Activated CD8-positive, alpha-beta memory T cell treated with anti-CD3 and anti-CD28 coated beads, Interleukin-2, amount 50 U/mL, for 1 hour (primary cell): Measurements from ENCODE around the gene FOXK2.
"Not testable (repeated sequence)": the region's sequence is repeated elsewhere in the genome, so short reads cannot be mapped to it uniquely, and the experiment has no call there.

ENCODE experiments used
- DNase-seq: peaks from one replicate; pipeline ENCODE4 v3.0.0-alpha.2; 2020; ENCODE audit errors: extremely low read depth

Gene FOXK2

DNA sequence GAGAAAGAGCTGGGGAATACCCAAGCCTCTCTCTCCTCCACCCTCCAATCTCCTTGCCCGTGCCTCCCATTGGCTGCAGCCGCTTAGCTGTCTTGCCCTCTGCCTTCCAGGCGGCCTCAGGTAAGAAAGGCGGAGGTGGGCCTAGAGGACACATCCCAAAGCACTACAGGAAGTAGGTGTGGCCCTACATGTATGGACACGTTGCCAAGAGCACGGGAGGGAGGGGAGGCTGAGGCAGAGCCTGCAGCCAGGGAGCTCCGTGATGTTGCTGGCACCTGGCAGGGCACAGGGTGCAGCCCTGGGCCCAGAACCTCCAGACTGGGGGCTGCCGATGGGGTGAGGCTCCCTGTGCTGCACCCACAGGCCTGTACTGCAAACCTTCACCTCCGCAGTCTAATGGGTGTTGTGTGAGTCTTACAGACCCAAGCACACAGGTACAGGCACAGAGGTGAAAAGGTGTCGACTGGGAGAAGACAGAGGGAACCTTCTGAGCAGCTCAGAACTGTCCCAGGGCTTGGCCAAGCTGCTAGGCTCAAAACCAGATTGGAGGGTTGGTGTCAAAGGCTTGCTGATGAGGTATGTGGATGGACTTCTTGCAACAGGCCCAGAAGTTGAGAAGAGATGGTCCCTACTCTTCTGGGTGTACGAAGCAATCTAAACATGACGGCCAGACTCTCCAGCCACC lies 23.5 kb upstream of the FOXK2 start:
- DNase-seq = no peak

DNA sequence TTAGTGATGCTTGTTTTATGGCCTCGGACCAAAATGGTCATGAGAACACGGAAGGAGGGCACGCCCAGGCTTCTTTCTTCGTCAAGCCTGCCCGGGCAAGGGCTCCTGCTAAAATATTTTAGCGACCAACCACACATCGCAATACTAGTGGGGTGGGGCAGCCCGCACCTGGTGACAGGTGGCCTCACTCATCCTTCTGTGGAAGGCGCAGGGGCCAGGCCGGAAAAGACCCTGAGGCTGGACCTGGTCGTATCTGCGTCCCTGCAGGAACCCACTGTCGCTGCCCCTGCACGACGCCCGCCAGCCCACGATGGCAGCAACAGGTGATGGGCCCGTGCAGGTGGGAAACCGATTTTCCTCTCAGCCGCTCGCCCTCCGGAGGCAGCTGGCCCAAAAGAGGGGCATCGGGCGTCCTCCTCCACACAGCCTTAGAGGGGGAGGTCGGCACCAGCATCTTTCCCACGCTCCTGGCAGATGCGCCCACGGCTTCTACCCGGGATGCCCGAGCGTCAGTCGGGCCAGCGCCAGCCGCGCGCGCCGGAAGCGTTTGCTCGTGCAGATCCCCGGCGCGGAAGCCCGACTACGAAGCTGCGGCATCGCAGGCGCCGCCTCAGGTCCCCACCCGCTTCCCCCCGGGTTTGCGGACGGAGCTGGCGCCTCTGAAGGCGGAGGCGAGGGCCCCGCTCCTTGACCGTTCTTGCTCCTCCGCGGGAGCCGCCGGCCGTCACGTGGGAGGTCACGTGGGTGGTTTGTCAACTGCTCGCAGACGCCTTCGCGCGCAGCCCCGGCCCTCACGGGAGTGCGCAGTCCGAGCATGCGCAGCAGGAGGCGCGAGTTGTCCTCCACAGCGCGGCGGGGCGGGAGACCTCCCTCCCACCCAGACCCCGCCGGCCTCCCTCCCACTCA lies 22.8 kb upstream of the FOXK2 start:
- DNase-seq = peak; percentile 69

DNA sequence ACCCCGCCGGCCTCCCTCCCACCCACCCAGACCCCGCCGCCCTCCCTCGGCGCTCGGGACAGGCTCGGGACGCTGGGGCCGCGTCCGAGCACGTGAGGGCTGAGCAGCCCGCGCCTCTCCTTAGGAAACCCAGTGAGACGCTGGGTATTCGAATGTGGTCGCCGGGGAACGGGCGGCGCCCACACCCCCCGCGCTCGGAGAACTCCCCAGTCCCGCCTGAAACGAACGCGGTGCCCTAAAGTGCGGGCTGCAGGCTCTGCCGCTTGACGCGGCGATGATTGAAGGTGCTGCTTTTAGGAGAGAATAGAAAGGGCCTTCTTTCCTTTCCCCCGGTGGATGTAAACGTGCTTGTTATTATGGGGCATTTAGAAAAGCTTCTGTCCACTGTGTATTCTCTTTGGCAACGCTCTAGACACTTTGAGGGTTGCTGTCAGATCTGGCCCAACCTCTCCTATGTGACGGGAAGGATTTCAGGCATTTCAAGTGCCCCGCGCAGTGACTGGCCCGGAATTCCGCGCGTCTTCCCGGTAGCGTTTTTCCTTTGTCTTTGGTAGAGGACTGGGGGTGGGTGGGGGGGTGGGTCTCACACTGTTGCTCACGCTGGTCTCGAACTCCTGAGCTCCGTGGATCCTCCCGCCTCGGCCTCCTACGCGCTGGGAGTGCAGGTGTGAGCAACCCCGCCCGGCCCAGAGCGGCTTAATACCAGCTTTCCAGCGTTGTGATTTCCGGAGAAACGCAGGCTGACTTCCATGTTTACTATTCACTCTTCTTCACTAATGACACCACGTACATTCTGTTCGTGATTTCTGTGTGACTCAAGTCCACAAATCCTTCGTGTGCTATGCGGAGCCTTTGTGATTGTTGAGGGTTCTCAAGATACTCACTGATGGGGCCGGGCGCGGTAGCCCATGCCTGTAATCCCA lies 21.8 kb upstream of the FOXK2 start:
- DNase-seq = no peak

DNA sequence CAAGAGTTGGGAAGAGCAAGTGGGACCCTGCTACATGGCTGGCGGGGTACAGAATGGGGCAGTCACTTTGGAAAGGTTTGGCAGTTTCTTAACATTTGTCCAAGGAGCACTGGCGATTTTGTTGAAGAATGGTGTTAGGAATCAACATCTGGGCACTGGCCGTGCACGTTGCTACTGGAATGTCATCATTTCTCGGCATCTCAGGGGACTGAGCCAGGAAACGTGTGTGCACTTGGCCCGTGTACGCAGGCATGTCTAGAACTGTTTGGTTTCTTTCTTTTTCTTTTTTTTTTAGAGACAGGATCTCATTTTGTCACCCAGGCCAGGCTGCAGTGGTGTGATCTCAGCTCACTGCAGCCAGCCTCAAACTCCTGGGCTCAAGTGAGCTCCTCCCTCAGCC lies 17.3 kb upstream of the FOXK2 start:
- no peak for DNase-seq

DNA sequence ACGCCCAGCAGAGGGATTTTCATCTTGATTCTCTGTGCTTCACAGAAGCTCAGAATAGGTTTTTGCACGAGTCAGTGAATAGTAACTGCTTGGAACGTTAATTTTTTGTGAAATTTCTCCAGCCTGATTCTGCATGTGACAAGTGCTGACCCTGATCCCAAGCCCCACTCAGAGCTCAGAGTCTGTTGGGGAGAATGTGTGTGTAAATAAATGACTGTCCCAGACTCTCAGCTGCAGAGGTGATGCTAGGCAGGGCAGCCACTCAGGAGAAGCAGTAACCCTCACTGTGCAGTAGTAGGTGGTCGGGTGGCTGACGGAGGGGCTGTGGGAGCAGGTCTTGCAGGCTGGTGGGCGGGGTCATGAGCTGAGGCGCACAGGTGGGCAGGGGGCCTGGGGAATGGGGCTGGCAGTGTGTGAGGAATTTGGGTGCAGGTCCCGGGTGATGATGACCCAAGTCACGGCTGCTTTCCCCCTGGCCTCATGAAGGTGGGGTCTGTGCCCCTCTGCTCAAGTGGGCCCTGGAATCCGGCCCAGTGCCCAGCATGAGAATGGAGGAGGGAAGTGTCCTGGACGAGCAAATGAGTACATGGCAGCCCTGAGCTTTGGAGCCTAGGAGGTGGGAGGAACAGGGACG lies 16.3 kb upstream of the FOXK2 start:
- DNase-seq = no peak

DNA sequence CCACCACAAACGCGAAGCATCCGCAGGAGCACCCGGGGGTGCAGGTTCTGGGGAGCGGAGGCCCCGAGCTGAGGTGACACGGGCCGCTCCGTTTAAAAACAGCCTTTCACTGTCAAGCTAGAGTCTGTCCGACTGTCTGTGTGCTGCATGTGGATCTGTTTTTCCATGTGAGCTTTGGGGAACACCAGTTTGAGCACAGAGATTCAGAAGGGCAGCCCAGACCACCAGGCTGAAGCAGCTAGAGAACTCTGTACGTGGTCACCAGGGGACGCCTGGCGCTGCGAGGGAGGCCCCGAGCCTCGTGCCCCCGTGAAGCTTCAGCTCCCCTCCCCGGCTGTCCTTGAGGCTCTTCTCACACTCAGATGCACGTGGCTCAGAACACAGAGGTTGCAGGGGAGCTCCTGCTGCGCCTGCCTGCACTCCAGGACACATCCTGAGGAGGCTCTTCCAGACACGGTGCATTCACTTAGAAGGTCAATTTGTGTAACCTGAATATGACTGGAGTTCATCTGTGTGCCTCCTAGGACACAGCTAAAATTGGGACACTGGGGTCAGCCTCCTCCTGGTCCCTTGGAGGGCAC lies 15.7 kb upstream of the FOXK2 start:
- no peak for DNase-seq

DNA sequence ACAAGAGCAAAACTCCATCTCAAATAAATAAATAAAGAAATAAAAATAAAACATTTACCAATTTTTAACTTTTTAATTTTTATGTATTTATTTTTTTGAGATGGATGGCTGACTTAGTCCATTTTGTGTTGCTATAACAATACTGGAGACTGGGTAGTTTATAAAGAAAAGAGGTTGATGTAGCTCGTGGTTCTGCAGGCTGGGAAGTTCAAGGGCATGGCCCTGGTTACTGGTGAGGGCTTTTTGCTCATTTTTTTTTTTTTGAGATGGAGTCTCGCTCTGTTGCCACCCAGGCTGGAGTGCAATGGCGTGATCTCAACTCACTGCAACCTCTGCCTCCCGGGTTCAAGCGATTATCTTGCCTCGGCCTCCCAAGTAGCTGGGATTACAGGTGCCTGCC lies 14.2 kb upstream of the FOXK2 start:
- DNase-seq = no peak

DNA sequence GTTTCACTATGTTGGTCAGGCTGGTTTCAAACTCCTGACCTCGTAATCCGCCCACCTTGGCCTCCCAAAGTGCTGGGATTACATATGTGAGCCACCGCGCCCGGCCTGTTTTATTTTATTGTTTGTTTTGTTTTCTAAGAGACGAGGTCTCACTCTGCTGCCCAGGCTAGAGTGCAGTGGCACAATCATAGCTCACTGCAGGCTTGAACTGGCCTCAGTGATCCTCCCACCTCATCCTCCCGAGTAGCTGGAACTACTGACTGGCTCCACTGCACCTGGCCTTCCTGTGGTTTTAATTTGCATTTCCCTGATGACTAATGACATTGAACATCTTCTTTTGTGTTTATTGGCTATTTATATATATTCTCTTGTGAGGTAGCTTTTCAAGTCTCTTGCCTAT lies 13.1 kb upstream of the FOXK2 start:
- not testable (repeated sequence) for DNase-seq

DNA sequence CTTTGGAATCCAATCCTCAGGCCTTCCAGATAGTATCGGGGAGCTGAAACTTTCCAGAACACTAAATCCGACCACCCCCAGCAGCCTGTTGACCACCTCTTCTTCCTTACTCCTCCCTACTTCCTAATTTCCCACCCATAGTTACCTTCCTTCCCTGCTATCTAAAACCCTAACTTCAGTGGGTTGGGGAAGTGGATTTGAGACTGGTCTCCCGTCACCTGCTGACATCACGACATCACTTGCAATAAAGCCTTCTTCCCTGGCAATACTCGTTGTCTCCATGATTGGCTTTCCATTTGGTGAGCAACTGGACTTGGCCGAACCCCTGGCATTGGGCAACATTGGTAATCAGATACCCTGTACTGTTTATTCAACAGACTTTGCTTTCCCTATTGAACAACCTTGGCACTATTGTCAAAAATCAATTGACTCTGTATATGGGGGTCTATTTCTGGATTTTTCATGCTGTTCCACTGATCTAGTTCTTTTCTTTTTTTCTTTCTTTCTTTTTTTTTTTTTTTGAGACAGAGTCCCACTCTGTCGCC lies 11.8 kb upstream of the FOXK2 start:
- DNase-seq = no peak

DNA sequence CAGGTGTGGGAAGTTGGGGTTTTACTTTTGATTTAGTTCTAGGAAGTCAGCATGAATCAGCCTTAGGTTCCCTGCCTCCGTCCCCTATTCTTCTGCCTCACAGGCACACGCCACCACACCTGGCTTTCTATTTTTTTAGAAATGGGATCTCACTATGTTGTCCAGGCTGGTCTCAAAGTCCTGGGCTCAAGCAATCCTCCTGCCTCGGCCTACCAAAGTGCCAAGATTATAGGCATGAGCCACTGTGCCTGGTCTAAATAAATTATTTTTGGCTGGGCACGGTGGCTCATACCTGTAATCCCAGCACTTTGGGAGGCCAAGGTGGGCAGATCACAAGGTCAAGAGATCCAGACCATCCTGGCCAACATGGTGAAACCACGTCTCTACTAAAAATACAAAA lies 7.9 kb upstream of the FOXK2 start:
- not testable (repeated sequence) for DNase-seq

DNA sequence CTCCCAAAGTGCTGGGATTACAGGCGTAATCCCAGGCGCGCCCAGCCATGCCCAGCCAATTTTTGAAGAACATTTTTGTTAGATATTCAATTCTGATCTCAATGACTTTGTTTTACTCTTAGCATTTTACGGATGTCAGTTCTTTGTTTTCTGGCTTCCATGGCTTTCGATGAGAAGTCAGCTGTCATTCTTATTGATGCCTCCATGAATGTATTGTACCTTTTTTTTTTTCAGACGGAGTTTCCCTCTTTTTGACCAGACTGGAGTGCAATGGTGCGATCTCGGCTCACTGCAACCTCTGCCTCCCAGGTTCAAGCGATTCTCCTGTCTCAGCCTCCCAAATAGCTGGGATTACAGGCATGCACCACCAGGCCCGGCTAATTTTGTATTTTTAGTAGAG lies 5.7 kb upstream of the FOXK2 start:
- not testable (repeated sequence) for DNase-seq

DNA sequence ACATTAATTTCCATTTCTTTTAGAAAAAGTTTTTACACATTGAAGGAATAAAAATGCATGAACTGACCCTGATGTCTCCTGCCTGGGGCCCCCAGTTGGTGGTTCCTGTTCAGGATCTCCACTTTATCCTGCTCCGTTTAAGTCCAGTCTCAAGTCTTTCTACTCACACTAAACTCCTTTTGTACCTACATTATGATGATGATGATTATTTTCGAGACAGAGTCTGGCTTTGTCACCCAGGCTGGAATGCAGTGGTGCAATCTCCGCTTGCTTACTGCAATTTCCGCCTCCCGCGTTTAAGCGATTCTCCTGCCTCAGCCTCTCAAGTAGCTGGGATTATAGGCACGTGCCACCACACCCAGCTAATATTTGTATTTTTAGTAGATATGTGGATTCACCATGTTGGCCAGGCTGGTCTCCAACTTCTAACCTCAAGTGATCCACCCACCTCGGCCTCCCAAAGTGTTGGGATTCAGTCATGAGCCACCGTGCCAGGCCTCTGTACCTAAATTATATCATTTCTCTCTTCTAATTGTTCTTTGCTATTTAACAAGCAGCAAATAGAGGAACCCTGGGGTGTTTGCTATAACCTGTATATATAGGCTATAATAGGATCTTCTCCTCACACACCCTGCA lies 2.2 kb upstream of the FOXK2 start:
- DNase-seq = no peak

DNA sequence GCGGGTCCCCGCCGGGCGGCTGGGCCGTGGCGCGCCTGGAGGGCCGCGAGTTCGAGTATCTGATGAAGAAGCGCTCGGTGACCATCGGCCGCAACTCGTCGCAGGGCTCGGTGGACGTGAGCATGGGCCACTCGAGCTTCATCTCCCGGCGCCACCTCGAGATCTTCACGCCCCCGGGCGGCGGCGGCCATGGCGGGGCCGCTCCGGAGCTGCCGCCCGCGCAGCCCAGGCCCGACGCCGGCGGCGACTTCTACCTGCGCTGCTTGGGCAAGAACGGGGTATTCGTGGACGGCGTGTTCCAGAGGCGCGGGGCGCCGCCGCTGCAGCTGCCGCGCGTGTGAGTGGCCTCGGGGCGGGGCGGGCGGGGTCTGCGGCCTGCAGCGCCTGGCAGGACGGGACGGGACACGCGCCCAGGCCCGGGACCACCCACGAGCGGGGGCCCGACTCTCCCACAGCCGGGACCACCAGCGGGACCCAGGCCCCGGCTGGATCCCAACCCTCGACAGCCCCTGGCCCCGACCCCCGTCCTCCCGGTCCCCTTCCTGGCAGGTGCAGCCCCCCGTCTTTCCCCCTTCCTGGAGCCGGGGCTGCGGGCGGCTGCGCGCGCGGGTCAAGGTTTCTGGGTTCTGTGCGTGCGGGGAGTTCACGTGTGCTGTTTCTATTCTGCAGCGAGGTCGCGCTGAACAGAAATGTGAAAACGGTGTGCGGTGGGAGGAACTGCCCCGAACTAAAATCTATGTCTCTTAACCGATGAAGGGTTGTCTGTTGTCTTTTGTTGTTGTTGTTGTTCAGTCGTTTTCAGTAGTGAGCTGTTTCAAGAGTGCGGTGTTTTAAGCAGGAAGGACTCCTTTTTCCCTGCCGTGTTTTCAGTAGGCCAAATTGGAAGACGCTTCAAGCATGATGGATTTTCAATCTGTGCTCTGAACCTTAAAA lies 705 bp downstream of the FOXK2 start:
- DNase-seq = no peak

DNA sequence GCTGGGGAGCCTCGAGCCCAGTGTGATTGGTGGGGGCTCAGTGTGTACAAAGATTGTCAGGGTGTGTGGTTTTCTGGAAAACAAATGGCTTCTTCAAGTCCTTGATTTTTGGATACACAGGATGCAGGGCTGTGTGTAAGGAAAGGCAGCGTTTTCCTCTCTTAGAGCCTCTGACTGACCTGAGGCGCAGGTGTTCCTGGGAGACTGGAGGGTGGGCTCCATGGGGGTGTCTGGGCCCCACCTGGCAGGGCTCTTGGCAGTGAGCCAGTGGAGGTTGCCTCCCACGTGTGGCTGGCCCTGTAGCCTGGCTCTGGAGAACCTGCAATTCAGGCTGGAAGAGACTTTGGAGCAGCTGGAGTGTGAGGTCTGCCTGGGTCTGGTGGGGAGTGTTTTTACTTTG lies 5.0 kb downstream of the FOXK2 start:
- no peak for DNase-seq

DNA sequence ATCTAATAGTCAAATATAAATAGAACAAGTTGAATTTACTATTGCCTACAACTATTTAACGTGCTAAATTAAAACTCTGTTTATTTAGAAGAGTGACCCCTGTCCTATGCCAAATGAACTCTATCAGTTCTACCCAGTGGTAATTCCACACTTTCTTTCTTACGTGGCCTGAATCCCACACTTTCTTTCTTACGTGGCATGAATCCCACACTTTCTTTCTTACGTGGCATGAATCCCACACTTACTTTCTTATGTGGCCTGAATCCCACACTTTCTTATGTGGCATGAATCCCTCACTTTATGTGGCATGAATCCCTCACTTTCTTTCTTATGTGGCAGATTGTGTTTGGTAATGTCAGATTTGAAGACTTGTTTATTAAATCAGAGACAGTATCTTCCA lies 6.2 kb downstream of the FOXK2 start:
- DNase-seq = no peak

DNA sequence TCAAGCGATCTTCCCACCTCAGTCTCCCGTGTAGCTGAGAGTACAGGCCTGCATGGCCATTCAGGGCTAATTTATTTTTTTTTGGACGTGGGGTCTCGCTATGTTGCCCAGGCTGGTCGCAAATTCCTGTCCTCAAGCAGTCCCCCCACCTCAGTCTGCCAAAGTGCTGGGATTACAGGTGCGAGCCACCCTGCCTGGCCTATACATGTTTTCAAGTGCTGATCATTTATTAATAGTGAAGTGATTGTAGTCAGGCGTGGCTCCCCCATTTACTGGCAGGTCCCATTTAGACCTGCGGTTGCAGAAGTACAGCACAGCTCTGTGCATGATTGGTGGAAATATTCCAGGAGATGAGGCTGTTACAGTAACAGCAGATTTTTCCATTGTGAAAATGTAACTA lies 8.4 kb downstream of the FOXK2 start:
- DNase-seq = no peak

DNA sequence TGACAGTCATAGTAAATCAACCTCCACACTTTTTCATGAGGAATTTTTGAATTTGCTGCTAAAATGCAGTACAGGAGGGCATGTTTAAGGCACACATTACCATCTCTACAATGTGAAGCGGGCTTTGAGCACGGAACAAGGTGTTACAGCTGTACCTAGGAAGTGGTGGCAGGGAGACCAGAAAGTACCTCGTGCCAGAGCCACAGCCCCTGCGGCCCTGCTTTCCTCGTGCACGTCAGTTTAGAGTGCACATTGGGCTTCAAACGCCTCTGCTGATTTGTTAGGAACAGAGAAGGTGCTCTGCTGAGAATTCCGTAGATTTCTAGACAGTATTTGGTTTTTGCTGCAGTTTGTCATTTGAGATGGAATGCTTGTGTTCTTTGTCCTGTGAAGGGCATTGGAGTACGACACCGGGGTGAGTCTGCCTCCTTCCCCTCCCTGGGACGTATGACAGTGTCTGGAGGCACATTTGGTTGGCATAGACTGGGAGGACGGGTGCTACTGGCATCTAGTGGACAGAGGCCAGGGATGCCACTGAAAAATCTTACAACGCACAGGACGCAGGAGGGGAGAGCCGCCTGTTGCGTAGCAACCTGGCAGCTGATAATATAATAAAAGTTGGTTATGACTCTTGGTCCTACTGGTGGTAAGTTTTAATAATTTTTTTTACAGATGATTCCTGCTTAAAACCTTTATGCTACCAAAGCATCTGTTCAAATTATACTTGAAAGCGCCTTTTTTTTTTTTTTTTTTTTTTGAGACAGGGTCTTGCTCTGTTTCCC lies 9.1 kb downstream of the FOXK2 start:
- DNase-seq = no peak

DNA sequence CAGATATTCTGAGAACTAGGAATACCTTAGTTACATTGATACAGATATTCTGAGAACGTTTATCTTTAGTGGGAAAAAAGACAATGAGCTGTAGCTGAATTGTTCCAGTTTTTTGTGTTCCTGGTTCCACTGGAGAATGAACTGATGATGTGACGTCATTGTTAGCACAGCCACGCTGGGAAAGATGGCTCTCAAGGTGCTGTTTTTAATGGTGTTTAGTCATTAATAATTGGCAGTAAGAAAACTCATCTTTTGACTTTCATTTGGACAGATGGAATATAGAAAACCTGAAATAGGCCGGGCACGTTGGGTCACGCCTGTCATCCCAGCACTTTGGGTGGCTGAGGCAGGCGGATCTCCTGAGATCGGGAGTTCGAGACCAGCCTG lies 10.4 kb downstream of the FOXK2 start:
- no peak for DNase-seq

DNA sequence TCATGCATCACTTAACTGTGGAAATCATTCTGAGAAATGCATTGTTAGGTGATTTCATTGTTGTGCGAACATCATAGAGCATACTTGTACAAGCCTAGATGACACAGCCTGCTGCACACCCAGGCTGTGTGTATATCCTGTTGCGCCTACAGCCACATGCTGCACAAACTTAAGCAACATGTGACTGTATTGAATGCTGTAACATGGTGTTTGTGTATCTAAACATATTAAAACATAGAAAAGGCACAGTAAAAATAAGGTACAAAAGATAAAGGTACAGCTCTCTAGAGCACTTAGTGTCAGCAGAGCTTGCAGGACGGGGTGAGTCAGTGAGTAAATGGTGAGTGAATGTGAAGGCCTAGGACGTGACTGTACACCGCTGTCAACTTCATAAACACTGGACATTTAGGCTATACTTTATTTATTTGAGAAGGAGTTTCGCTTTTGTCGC lies 11.9 kb downstream of the FOXK2 start:
- no peak for DNase-seq
